Ishikawa (cell line): ENCODE data around the gene CRMP1.

Experiments
- CEBPB ChIP-seq: IDR thresholded peaks from 2 replicates; pipeline ENCODE4 v1.6.1; 2012
- CREB1 ChIP-seq: IDR thresholded peaks from 2 replicates; pipeline ENCODE4 v1.6.1; 2012; ENCODE audit warnings: low read depth
- EGR1 ChIP-seq: IDR thresholded peaks from 2 replicates; pipeline ENCODE4 v1.6.1; 2012
- EP300 ChIP-seq: IDR thresholded peaks from 2 replicates; pipeline ENCODE4 v1.6.1; 2012; ENCODE audit warnings: borderline replicate concordance
- FOXM1 ChIP-seq: IDR thresholded peaks from 2 replicates; pipeline ENCODE4 v1.6.1; 2012; ENCODE audit warnings: low read depth, borderline replicate concordance
- NFIC ChIP-seq: IDR thresholded peaks from 2 replicates; pipeline ENCODE4 v1.6.1; 2012
- RAD21 ChIP-seq: IDR thresholded peaks from 2 replicates; pipeline ENCODE4 v1.6.1; 2012; ENCODE audit warnings: low read depth
- TAF1 ChIP-seq: IDR thresholded peaks from 2 replicates; pipeline ENCODE4 v1.6.1; 2012; ENCODE audit warnings: low read depth, mild to moderate bottlenecking
- TCF12 ChIP-seq: IDR thresholded peaks from 2 replicates; pipeline ENCODE4 v1.6.1; 2012; ENCODE audit warnings: low read depth
- TEAD4 ChIP-seq: IDR thresholded peaks from 2 replicates; pipeline ENCODE4 v1.6.1; 2012
- YY1 ChIP-seq: IDR thresholded peaks from 2 replicates; pipeline ENCODE4 v1.6.1; 2012; ENCODE audit warnings: low read depth
- ZBTB7A ChIP-seq: IDR thresholded peaks from 2 replicates; pipeline ENCODE4 v1.6.1; 2012; ENCODE audit warnings: low read depth
- TF ChIP-seq, protein P1 (sequence below): IDR thresholded peaks from 2 replicates; pipeline ENCODE4 v1.6.1; 2012
- TF ChIP-seq, protein P2 (sequence below): IDR thresholded peaks from 2 replicates; pipeline ENCODE4 v1.6.1; 2012

DNA sequence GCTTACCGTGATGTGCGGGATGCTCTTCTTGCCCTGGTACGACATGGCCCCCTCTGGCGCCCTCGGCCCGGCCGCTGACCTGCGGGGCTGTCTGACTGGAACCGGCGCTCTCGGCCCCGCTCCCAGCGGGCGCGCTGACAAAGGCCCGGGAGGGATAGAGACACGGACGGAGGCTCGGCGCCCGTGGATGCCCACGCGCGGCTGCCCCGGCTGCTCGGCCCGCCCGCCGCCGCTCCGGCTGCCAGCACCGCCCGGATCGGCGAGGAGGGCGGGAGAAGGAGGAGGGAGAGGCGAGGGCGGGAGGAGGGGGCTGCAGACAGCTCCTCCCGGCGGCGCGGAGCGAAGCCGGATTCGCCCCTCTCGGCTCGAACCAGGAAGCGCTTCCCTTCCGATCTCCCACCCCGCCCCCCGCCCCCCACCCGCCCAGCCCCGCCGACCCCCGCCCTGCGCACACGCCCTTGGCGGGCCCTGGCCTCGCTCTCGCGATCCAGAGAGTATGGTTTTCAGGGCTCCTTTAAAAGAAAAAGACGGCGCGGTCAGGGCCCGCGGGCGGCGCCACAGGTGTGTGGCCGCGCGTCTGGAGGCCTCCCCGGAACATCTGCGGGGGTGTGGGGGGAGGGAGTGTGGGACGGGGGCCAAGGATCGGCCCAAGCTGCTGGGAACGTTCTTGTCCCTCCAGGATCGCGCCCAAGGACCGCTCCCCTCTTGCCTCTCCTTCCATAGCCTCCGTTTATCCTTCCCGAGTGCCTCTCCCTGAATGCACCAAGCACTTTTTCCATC, 4.5 kb downstream of the CRMP1 start:
- TF ChIP-seq EP300 (no peak), TAF1 (no peak), TCF12 (no peak), RAD21 (no peak), EGR1 (no peak), TEAD4 (no peak), ZBTB7A (no peak), CEBPB (no peak), NFIC (no peak), YY1 (no peak), FOXM1 (no peak), CREB1 (no peak)
- TF ChIP-seq, protein P1, sequence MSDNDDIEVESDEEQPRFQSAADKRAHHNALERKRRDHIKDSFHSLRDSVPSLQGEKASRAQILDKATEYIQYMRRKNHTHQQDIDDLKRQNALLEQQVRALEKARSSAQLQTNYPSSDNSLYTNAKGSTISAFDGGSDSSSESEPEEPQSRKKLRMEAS = no peak
- TF ChIP-seq, protein P2, sequence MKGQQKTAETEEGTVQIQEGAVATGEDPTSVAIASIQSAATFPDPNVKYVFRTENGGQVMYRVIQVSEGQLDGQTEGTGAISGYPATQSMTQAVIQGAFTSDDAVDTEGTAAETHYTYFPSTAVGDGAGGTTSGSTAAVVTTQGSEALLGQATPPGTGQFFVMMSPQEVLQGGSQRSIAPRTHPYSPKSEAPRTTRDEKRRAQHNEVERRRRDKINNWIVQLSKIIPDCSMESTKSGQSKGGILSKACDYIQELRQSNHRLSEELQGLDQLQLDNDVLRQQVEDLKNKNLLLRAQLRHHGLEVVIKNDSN = no peak
